ENCODE data around the gene LHFPL3.

DNA sequence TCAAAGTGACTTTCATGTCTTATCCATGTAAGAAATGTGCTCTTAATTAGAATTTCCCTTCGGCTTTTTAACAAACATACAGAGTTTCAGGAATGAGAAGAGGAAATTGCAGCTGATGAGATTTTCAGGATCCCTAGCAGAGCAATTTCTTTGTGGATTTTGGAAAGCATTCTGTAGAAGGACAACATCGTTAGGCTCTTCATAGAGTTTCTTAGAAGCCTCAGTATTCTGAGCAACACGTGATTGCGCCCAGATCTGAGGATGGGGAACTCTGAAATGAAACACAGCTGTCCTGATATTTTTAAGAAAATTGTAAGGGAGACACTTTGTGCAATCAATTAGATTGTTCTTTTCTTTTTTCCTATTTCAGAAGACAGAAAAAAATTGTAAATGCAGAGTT is 85.8 kb downstream of the LHFPL3 start:
- TF ChIP-seq, protein P1, sequence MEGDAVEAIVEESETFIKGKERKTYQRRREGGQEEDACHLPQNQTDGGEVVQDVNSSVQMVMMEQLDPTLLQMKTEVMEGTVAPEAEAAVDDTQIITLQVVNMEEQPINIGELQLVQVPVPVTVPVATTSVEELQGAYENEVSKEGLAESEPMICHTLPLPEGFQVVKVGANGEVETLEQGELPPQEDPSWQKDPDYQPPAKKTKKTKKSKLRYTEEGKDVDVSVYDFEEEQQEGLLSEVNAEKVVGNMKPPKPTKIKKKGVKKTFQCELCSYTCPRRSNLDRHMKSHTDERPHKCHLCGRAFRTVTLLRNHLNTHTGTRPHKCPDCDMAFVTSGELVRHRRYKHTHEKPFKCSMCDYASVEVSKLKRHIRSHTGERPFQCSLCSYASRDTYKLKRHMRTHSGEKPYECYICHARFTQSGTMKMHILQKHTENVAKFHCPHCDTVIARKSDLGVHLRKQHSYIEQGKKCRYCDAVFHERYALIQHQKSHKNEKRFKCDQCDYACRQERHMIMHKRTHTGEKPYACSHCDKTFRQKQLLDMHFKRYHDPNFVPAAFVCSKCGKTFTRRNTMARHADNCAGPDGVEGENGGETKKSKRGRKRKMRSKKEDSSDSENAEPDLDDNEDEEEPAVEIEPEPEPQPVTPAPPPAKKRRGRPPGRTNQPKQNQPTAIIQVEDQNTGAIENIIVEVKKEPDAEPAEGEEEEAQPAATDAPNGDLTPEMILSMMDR (IDR thresholded peaks at IDR 0.05), result no peak
- TF ChIP-seq EZH2 (IDR thresholded peaks at IDR 0.05), result no peak
- TF ChIP-seq EZH2phosphoT487 (IDR thresholded peaks at IDR 0.05), result no peak
